ENCODE results near the gene RTN4R.
"Not testable (repeated sequence)": the region's sequence is repeated elsewhere in the genome, so short reads cannot be mapped to it uniquely, and the experiment has no call there.

The RTN4R gene

DNA sequence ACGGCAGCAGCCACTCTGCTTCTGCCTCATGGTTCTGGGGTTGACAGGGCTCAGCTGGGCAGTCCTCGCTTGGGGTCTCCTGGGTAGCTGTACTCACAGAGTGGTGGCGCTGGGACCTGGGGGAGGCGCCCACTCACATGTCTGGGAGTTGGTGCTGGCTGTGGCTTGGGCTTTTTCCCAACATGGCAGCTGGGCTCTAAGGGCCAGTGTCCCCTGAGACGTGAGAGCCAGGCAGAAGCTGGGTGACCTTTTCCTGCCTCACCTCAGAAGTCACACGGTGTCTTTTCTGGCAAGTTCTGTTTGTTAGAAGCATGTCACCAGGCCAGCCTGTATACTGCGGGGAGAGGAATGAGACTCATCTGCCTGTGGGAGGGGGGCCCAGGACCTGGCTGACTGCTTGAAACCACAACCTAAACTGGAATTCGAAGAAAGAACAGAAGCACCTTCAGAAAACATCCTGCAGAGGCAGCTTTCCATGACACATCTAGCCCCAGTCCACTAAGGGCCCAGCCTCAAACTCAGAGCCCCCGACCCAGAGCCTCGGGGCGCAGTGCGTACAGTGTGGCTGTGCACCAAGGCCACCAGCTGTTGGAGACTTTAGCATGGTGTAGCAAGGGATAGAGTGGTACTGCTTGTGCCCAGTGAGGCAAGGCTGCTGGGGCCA lies 37.2 kb upstream of the RTN4R start:
- DNase-seq = not testable (repeated sequence)

DNA sequence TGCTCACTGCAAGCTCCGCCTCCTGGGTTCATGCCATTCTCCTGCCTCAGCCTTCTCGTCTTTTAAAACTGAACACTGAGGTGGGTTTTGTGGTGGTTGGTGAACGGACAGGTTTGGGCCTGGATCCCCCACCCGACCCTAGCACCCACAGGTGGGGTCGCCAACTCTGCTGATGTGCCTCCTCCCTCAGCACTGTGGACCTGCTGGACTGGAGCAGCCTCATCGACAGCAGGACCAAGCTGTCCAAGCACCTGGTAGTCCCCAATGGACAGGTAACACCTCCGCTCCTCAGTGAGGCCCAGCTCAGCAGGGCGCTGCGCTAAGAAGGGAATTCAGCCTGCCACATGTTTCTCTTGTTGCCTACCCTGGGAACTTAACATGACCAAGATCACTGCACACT lies 36.5 kb upstream of the RTN4R start:
- DNase-seq = no peak

DNA sequence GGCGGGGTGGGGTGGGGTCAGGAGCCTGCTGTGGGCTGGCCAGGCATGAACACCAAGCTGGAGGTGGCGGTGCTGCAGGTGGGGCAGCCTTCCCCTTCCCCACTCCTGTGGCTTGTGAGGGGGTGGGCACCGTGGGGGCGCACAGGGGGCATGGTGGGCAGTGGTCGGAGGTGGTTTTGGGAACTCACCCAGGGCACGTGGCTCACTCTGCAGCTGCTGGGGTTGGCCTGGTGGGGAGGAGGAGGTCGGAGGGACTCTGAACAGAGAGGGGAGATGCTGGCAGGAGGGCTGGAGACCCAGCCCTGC lies 35.1 kb upstream of the RTN4R start:
- not testable (repeated sequence) for DNase-seq

DNA sequence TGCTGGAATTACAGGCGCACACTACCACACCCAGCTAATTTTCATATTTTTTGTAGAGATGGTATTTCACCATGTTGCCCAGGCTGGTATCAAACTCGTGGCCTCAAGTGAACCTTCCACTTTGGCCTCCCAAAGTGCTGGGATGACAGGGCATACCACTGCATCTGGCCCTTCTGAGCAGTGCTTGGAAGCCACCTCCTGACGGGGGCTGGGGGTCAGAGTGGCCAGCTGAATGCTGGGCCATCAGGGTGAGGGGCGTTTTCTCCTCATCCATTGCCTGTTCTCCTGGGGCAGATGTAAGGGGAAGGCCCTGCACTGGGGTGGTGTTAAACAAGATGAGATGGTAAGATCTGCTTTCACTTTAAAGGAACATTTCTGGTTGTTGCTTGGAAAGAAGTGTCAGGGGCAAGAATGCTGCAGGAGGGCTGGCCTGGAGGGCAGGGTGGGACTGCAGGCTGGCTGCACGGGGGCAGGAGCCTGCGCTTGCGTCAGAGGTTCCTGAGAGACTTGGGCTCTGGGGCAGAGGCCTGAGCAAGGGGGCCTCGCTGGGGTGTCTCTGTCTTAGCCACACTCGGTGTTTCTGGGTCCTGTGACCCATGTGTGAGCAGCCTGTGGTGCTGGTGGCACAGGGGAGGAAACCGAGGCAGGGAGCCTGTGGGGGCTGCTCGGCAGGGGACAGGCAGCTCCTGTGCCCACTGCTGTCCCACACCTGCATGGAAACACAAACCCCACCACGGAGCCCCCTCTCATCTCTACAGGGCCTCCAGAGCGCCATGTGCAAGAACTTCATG lies 34.5 kb upstream of the RTN4R start:
- no peak for DNase-seq

DNA sequence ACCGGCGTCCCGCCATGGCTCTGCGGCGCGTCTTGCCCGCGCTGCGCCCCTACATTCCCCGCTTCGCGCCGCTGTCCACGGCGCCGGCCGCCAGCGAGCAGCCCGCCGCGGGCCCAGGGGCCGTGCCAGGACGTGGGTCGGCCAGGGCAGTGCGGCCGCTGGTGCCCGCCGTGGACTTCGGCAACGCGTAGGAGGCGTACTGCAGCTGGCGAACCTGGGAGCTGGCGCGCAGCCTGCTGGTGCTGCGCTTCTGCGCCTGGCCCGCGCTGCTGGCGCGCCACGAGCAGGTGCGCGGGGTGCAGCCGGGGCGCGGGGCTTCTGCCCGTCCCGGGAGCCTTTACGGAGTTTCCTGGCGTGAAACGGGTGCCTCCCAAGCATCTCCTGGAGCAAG lies 31.6 kb upstream of the RTN4R start:
- DNase-seq = no peak

DNA sequence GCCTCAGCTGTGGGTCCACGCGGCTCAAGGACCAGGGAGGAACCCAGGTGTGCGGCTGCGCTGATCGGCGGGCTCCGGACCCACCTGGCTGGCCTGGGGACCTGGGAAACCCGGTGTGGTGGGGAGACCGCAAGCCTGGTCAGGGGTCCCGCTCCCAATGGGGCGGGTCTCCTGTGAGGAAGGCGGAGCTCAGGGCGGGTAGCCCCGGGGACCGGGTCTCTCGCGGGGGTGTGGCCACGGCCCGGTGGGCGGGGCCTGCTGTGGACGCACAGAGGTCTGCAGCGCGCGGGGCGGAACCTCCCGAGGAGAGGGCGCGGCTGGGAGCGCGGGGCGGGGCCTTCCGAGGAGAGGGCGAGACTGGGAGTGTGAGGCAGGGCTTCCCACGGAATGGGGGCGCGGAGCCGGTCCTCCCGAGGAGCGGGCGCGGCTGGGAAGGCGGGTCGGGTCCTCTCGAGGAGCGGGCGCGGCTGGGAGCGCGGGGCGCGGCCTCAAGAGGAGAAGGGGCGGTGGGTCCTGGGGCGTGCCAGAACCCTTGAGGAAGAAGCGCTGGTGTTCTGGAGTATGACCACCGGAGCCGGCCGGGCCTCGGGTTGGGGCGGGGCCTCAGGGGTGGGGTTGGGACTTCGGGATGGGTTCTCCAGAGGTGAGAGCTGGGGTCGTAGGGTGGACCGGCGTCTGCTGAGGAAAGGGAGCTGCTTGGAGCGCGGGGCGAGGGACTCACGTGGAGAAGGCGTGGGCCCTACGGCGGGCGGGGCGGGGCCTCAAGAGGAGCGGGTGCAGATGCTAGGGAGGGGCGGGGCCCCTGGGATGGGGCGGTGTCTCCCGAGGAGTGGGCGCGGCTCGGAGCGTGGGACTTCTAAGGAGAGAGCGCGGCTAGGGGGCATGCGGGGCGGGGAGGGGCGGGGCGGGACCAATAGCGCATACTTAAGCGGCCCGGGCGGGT lies 31.0 kb upstream of the RTN4R start:
- DNase-seq = peak; percentile 92

DNA sequence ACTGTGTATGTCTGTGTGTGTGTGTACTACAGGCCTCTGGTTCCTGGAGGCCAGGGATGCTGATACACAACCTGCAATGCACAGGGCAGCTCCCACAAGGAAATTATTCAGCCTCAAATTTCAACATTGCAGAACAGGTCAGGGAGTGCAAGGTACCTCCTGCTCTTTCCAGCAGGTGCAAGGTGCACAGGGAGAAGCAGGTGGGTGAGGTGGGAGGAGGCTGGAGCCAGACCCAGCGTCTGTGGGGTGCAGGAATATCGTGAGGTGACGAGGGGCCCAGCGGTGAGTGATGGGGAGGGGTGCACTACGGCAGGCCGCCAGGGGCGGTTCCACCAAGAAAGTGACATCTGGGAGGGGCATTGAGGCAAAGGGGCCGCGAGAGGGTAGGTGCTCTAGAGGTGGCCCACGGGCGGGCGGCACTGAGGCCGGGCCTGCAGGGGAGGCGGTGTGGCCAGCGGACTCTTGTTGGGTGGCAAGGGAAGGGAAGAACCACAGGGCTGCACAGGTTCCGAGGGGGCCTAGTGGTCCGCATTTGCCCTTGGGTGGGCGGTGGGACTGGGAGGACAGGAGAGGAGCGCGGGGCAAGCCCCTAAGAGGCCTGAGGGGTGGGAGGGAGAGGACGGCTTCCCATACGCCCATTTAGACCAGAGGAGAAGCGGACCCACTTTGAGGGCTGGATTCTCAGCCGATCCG lies 30.1 kb upstream of the RTN4R start:
- no peak for DNase-seq

DNA sequence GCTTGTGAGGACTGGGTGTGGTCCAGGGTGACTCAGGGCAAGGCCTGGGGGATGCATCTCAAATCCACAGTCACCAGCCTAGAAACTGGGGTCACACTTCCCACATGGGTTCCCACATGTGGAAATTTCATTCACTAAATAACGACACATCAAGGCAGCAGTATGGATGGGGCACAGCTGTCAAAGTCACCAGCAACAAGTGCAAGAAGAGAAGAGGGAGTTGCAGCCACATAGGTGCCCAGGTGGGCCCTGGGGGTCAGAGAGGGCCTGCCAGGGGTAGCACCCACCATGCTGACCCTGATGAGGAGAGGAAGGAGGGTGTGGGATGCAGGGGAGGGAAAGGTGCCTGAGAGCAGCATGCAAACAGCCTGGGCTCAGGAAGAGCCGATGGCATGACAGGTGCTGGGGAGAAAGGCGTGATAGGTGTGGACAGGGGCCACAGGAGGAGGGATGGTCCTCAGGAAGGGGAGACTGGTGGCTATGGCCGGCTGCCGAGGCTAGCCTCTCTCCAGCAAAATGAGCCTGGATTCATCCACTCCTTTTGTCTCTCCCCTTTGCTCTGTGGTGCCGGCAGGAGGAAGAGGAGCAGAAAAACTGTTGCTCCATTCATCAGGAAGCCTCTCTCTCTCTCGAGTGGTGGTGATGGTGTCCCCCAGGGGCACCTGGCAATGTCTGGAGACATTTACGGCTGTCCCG lies 29.4 kb upstream of the RTN4R start:
- DNase-seq = no peak

DNA sequence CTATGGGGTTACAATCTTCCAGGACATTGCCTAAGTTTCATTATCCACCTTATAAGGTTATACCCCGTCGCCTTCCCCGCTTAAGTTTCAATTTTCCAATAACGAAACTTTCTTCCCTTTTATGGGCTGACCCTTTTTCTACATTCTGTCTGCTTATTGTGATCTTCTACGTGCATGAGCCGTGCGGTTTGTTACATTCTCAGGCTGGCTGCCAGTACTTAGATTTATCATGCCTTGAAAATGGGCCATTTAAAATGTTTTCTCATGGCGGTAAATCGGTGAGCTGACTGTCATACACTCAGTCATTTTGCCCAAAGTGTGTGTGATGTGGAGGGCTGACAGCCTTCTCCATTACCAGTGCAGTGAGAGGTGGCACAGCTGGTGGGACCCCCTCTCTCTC lies 28.5 kb upstream of the RTN4R start:
- no peak for DNase-seq

DNA sequence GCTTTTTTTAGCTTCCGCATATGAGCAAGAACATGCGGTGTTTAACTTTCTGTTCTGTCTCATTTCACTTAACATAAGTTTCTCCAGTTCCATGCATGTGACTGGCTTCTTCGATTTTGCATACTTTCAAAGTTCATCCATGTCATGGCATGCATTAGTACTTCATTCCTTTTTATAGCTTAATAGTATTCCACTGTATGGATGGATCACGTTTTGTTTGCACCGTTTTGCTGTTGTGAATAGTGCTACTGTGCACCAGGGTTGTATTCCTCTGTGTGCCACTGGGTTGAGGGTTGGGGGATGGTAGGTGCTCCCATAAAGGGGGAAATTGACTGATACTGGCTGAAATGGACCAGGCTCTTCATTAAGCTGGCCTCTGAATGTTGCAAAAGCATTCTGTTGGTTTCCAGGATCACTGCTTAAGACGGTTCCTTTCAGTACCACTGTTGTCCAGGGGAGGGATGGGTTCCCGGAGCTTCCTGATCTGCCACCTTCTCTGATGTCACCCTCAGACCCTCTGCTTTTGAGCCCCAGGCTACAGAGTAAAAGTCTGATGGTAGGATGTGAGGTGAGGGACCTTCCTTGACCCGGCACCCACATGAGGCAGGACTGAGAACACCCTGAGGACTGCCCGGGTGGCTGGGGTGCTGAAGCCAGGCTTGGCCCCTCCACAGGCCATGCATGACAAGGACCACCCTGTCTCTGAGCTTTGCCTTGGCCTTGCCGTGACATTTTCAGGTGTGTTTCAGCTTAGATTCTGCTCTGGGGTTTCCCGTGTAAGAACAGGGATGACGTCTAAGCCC lies 27.3 kb upstream of the RTN4R start:
- no peak for DNase-seq

DNA sequence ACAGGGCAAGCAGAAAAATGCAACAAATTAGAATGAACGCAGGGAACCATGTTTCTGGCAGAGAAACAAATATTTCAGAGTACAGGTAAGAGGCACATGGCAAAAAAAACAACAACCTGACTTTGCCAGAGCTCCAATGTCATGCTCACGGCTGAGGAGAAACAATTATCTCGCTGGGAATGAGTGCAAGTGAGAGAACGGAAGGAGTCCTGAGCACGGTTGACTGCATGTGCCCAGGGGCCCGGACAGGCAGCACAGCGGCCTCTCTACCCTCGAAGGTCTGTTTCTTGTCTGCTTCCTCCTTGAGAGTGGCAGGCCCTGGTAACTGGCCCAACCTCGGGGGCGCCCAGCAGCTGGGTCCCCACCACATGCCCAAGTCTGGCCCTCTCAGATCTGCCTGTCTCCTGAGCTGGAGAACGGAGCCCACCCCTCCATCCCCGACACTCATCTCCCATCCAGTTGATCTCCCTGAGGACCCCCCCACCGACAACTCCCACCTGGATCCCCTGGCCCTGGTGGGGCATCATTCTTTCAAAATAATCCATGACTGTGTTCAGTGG lies 24.6 kb upstream of the RTN4R start:
- DNase-seq = no peak

DNA sequence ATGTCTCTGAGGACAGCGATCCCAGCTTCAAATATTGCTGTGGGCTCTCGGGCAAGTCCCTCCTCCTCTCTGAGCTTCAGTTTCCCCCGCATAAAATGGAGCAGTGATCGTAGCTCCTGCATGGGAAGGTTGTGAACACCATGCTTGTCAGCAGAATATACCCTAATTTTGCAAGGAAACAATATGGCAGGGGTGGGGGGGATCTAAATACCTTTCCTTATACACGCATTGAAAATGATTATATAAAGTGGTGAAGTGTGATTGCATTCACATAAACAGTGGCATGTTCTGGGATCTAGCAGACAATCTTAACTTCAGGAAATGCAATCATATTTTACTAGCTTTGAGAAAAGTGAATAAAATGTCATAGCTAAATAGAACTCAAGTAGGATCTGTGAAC lies 24.0 kb upstream of the RTN4R start:
- DNase-seq = no peak

DNA sequence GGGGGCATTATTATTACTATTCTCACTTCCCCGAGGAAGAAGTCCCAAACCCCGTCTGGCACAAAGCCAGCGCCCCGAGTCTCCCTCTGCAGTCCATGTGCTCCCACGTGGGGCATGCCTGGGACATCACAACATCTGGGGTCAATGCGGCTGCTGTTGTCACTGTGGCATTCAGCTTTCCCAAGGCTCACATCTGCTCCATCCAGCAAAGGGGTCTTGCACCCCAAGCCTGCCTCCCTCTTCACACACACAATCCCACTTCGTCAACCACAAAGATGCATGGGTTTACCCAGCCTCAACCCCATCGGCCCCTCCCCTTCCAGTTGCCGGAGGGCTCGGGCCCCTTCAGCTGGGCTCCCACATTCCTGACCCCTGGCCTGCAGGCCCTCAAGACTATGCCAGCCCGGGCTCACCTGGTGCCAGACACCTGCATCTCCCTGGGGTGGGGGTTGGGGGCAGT lies 23.5 kb upstream of the RTN4R start:
- DNase-seq = no peak

DNA sequence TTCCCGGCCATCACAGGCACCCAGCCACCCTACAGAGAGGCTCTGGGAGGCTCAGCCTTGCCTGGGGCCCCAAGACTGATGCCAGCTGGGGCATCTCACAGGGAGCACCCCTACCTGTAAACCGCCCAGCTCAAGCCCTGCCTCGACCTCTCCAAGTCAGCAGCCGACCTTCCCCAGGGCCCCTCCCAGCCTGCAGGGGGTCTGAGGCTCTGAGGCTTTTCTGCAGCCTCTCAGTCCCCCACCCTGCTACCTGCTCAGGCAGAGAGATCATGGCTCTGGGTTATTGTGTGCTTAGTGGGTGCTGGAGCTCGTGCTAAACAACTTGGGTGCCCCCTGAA lies 23.1 kb upstream of the RTN4R start:
- no peak for DNase-seq

DNA sequence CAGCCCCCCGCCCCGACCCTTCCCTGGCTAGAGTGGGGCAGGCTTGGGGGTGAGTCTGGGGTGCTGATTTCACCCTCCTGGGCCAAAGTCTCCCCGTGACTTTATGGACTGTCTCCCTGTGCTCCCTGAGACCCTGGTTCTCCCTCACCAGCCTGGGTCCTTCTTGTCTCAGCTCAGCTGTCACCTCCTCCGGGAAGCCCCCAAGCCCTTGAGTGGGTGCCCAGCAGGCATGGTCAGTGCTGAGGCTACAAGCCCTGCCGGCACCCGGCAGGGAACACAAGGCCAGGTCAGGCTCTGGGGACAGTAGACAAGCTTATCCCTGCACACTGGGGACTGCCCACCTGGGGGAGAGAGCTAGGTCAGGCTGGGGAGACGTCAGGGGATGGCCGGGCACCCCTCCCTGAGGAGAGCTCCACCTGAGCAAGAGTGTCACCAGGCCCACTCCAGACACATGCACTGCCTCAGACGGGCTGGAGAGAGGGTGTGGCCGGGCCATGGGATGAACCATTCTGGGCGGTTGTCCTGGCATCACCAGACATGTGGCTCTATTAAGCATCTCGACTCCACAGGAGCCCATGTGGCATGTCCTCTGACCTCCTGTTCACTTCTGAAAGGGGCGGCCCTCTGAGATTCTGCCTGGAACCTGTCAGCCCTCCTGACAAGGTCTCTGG lies 22.6 kb upstream of the RTN4R start:
- DNase-seq = no peak

DNA sequence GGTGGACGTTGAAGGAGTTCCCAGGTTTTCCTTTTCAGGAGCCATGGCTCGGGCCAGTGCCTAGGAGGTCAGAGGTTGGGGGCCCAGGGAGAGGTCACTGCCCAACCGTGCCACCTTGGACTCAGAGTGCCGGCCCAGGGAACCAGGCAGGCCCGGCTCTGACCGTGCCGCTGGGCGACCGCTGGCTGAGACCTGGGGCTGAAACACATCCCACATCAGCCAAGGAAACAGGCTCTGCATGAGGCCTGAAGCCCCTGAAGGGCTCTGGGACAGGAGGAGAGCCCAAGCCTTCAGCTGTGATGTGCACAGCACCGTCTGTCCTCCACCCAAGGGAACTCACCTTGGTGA lies 21.9 kb upstream of the RTN4R start:
- no peak for DNase-seq

DNA sequence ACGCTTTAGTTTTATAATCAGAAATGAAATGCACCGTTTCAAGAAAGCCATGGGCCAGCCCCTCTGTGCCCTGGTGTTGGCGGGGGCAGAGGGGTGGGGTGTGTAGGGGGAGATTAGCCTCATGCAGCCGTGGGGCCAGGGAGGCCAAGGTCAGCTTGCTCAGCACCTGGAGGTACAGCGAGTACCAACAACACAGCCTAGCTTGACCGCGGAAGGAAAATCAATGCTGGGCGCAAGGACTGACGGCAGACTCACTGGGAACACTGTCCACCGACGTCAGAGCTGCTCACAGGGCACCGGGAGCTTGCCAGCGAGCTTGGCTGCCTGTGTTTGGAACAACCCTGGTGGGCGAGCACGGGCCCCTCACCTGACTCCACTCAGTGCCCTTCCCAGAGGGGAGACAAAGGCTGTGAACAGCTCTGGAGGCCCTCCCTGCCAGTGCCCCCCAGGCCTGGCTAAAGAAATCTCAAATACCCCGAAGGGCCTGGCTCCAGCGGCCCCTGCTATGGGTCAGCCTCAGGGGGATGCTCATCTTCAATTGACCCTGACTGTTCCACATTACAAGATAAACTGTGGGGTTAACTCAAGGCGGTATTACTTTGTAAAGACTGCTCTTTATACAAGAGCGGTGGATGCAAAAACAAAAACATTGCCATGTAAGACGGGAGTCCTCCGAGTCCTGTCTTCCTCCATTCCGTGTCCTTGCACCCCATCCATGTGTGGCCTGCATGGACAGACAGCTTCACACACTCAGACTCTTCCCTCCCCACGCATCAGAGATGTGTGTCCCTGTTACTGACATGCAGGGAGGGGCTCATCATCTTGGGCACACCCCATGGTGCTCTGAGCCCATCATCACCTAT lies 21.3 kb upstream of the RTN4R start:
- not testable (repeated sequence) for DNase-seq

DNA sequence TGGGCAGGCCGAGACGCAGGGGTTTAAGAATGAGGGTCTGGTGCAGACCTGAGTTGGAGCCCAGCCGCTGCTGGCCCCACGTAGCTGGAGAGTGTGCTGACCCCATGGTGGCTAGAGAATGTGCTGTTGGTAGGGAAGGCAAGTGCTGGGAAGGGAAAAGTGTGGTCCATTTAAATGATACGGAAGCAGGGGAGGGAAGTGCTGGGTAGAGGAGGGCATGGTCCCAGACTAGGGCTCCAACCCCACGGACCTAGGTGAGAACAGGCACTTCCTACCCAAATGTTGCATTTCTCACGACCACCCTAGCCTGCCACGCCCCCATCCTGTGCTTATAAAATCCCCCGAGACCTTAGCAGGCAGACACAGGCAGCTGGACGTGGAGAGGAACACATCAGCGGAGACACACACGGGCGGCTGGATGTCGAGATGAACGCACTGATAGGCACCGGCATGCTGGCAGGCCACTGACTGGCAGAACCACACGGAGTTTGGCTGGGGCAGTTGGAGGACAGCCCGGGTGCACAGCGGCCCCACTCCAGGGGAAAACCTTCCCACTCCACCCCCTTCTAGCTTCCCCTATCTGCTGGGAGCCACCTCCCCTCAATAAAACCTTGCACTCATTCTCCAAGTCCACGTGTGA lies 18.8 kb upstream of the RTN4R start:
- not testable (repeated sequence) for DNase-seq

DNA sequence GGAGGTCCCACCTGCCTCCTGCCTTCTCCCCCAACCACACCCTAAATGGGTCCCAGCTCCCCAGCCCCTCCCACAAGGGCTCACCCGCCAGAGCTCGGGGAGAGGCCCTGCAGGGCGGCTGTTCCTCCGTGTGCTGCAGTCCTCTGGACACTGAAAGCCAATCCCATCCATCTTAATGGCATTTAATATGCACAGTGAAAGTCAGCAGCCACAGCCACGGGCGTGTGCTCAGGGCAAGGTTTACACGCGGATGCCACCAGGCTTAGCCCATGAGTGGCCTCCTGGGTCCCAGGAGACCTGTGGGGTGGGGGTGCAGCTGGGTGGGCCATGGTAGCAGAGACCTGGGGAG lies 18.2 kb upstream of the RTN4R start:
- not testable (repeated sequence) for DNase-seq

Data from eye (tissue), 1 donor.